HepG2 (cell line): ENCODE data around the gene LRRC10B. TPM values are rescaled to one million over a fixed set of nuclear protein-coding genes. Genes with fewer than 3 reads are reported as not detected.

Experiments
- CAMTA2 ChIP-seq: sonication (generic); formaldehyde crosslinking; IDR thresholded peaks from 2 replicates; pipeline ENCODE4 v1.4.0; 2020; ENCODE audit warnings: mild to moderate bottlenecking, missing genetic modification reagents, borderline replicate concordance
- DNMT3B ChIP-seq: conservative IDR thresholded peaks from 2 replicates; pipeline ENCODE4 v1.6.1; 2016; ENCODE audit warnings: missing biosample characterization, control low read depth
- FLYWCH1 ChIP-seq: sonication (generic); formaldehyde crosslinking; IDR thresholded peaks from 2 replicates; pipeline ENCODE4 v1.8.1; 2023; ENCODE audit warnings: mild to moderate bottlenecking, missing genetic modification reagents
- GLMP ChIP-seq: sonication (generic); formaldehyde crosslinking; IDR thresholded peaks from 2 replicates; pipeline ENCODE4 v1.9.0; 2021; ENCODE audit warnings: missing genetic modification reagents, mild to moderate bottlenecking, borderline replicate concordance
- GTF2F1 ChIP-seq: fragments of 150-350 bp; IDR thresholded peaks from 2 replicates; pipeline ENCODE4 v1.6.1; 2014; ENCODE audit warnings: low read length
- NFKBIZ ChIP-seq: IDR thresholded peaks from 2 replicates; pipeline ENCODE4 v1.6.1; 2018; ENCODE audit warnings: missing genetic modification reagents, missing compliant biosample characterization
- NR2C2 ChIP-seq: sonication (generic); formaldehyde crosslinking; IDR thresholded peaks from 2 replicates; pipeline ENCODE4 v1.4.0; 2020; ENCODE audit warnings: missing genetic modification reagents, mild to moderate bottlenecking, moderate library complexity, borderline replicate concordance
- PAX8 ChIP-seq: sonication (generic); formaldehyde crosslinking; IDR thresholded peaks from 2 replicates; pipeline ENCODE4 v1.8.0; 2022; ENCODE audit warnings: mild to moderate bottlenecking, missing genetic modification reagents, borderline replicate concordance
- PCBP2 ChIP-seq: fragments of 200-400 bp; formaldehyde crosslinking; optimal IDR thresholded peaks from 2 replicates; pipeline ENCODE3; 2018; ENCODE audit warnings: low read length, low read depth; ENCODE audit not compliant: poor library complexity, severe bottlenecking
- SCMH1 ChIP-seq: sonication (generic); formaldehyde crosslinking; IDR thresholded peaks from 2 replicates; pipeline ENCODE4 v1.9.0; 2021; ENCODE audit warnings: missing genetic modification reagents, mild to moderate bottlenecking, borderline replicate concordance
- XRCC5 ChIP-seq: fragments of 200-400 bp; formaldehyde crosslinking; optimal IDR thresholded peaks from 2 replicates; pipeline ENCODE3; 2017; ENCODE audit warnings: mild to moderate bottlenecking, low read length
- ZIK1 ChIP-seq: sonication (generic); formaldehyde crosslinking; IDR thresholded peaks from 2 replicates; pipeline ENCODE4 v1.5.0; 2020; ENCODE audit warnings: mild to moderate bottlenecking, low read depth, missing genetic modification reagents, borderline replicate concordance
- ZNF263 ChIP-seq: sonication (generic); formaldehyde crosslinking; IDR thresholded peaks from 2 replicates; pipeline ENCODE4 v1.4.0; 2020; ENCODE audit warnings: missing genetic modification reagents
- ZNF512B ChIP-seq: sonication (generic); formaldehyde crosslinking; IDR thresholded peaks from 2 replicates; pipeline ENCODE4 v1.5.1; 2020; ENCODE audit warnings: missing genetic modification reagents, mild to moderate bottlenecking, borderline replicate concordance
- ZNF740 ChIP-seq: sonication (generic); formaldehyde crosslinking; IDR thresholded peaks from 2 replicates; pipeline ENCODE4 v1.4.0; 2020; ENCODE audit warnings: missing genetic modification reagents
- ZNF772 ChIP-seq: sonication (generic); formaldehyde crosslinking; IDR thresholded peaks from 2 replicates; pipeline ENCODE4 v1.5.0; 2020; ENCODE audit warnings: mild to moderate bottlenecking, missing genetic modification reagents
- ZNF782 ChIP-seq: sonication (generic); formaldehyde crosslinking; IDR thresholded peaks from 2 replicates; pipeline ENCODE4 v1.4.0; 2020; ENCODE audit warnings: missing genetic modification reagents, mild to moderate bottlenecking, borderline replicate concordance
- ZNF883 ChIP-seq: sonication (generic); formaldehyde crosslinking; IDR thresholded peaks from 2 replicates; pipeline ENCODE4 v1.5.1; 2020; ENCODE audit warnings: mild to moderate bottlenecking, missing genetic modification reagents; ENCODE audit errors: not compliant biosample characterization
- polyA plus RNA-seq, 8 experiments: library from polyadenylated mRNA; depleted of rRNA in 3 of 8; stranded (reverse) in 7 of 8; unstranded in 1 of 8; fragments of >200 nt; fragmentation: Illumina TruSeq in 4 of 8; extraction: Trizol in 4 of 8; gene quantifications; 2 replicates each; pipeline versions ENCODE4 v1.2.1 to v1.2.3, GENCODE V29; 2011 to 2016; ENCODE audit warnings: low read depth in 4 of 8, missing spikeins in 1 of 8, mixed read lengths in 1 of 8; ENCODE audit not compliant: insufficient read depth in 1 of 8
- total RNA-seq, 5 experiments: library from RNA; depleted of rRNA; stranded (reverse); fragments of >200 nt; fragmentation: Illumina TruSeq; extraction: Trizol; gene quantifications; 2 replicates each; pipeline ENCODE4 v1.2.3, GENCODE V29; 2016; ENCODE audit warnings: low read depth in 1 of 5
- TF ChIP-seq, protein P1 (sequence below): sonication (generic); formaldehyde crosslinking; IDR thresholded peaks from 2 replicates; pipeline ENCODE4 v1.4.0; 2020; ENCODE audit warnings: mild to moderate bottlenecking, missing genetic modification reagents
- TF ChIP-seq, protein P2 (sequence below): fragments of 450-650 bp; IDR thresholded peaks from 2 replicates; pipeline ENCODE4 v1.6.1; 2017

The LRRC10B gene
- total and polyA plus RNA-seq, 2 of the 13 experiments (the other 11 are each of a cell fraction or from before 2014, with no cell fraction given) = not detected

DNA sequence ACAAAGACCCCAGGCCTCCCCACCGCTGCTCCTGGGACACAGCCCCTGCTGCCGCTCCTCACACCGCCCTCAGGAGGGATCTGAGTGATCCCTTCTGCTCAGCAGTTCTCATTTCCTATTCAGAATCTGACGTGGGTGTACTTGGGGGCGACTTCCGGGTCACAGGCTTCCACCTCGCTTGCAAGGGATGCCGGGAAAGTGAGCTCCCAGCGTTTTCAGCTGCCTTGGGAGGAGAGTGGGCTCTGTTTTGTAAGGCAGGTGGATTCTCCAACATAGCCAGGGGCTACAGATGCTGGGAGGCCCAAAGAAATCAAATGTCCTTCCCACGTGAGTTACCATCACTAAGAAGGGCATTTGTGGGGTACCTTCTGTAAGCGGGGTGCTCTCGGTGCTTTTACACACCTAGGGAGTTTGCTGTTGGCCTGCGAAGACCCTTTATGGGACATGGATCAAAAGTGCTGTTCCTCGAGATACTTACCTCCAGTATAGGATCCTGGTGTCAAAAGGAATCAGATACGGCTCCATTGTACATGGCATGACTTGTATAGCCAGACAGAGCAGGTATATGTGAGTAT, 9.7 kb upstream of the LRRC10B start (continued):
- TF ChIP-seq, protein P1, sequence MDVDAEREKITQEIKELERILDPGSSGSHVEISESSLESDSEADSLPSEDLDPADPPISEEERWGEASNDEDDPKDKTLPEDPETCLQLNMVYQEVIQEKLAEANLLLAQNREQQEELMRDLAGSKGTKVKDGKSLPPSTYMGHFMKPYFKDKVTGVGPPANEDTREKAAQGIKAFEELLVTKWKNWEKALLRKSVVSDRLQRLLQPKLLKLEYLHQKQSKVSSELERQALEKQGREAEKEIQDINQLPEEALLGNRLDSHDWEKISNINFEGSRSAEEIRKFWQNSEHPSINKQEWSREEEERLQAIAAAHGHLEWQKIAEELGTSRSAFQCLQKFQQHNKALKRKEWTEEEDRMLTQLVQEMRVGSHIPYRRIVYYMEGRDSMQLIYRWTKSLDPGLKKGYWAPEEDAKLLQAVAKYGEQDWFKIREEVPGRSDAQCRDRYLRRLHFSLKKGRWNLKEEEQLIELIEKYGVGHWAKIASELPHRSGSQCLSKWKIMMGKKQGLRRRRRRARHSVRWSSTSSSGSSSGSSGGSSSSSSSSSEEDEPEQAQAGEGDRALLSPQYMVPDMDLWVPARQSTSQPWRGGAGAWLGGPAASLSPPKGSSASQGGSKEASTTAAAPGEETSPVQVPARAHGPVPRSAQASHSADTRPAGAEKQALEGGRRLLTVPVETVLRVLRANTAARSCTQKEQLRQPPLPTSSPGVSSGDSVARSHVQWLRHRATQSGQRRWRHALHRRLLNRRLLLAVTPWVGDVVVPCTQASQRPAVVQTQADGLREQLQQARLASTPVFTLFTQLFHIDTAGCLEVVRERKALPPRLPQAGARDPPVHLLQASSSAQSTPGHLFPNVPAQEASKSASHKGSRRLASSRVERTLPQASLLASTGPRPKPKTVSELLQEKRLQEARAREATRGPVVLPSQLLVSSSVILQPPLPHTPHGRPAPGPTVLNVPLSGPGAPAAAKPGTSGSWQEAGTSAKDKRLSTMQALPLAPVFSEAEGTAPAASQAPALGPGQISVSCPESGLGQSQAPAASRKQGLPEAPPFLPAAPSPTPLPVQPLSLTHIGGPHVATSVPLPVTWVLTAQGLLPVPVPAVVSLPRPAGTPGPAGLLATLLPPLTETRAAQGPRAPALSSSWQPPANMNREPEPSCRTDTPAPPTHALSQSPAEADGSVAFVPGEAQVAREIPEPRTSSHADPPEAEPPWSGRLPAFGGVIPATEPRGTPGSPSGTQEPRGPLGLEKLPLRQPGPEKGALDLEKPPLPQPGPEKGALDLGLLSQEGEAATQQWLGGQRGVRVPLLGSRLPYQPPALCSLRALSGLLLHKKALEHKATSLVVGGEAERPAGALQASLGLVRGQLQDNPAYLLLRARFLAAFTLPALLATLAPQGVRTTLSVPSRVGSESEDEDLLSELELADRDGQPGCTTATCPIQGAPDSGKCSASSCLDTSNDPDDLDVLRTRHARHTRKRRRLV (CRISPR knock-in tag) = peak; percentile 98
- TF ChIP-seq FLYWCH1 (CRISPR knock-in tag) (no peak), ZIK1 (CRISPR knock-in tag) (no peak), GTF2F1 (no peak), ZNF772 (no peak), NFKBIZ (no peak), SCMH1 (no peak), XRCC5 (no peak), ZNF740 (CRISPR knock-in tag) (no peak), ZNF512B (CRISPR knock-in tag) (no peak), ZNF263 (CRISPR knock-in tag) (no peak), PAX8 (no peak), NR2C2 (CRISPR knock-in tag) (peak; percentile 89), CAMTA2 (CRISPR knock-in tag) (no peak), PCBP2 (no peak), ZNF782 (no peak), GLMP (CRISPR knock-in tag) (no peak), DNMT3B (no peak), ZNF883 (CRISPR knock-in tag) (no peak)
- TF ChIP-seq, protein P2, sequence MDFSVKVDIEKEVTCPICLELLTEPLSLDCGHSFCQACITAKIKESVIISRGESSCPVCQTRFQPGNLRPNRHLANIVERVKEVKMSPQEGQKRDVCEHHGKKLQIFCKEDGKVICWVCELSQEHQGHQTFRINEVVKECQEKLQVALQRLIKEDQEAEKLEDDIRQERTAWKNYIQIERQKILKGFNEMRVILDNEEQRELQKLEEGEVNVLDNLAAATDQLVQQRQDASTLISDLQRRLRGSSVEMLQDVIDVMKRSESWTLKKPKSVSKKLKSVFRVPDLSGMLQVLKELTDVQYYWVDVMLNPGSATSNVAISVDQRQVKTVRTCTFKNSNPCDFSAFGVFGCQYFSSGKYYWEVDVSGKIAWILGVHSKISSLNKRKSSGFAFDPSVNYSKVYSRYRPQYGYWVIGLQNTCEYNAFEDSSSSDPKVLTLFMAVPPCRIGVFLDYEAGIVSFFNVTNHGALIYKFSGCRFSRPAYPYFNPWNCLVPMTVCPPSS = no peak
